Upper lobe of left lung (tissue), 6 donors: Measurements from ENCODE around the gene MPPED2. TPM values are rescaled to one million over a fixed set of nuclear protein-coding genes. Genes with fewer than 3 reads are reported as not detected.

Source experiments
- ATAC-seq, 2 donors: fragments of 200-7000 bp; cut with Tn5 transposase; one replicate each; pipeline ENCODE4 v1.9.1; 2022; ENCODE audit warnings: mild to moderate bottlenecking in 2 of 2, moderate library complexity in 2 of 2; ENCODE audit not compliant: low FRiP score in 2 of 2
- DNase-seq, 2 donors: peaks; one replicate each; pipeline ENCODE4 v3.0.0-alpha.2; 2019 to 2020
- H3K27ac ChIP-seq, 4 donors: fragments of 200-600 bp; sonication (generic); one replicate each; pipeline ENCODE4 v1.5.1; 2016 to 2019
- H3K27me3 ChIP-seq, 4 donors: fragments of 200-600 bp; sonication (generic); one replicate each; pipeline ENCODE4 v1.5.1; 2017 to 2019
- H3K36me3 ChIP-seq, 4 donors: fragments of 200-600 bp; sonication (generic); one replicate each; pipeline ENCODE4 v1.5.1; 2016 to 2019
- H3K4me1 ChIP-seq, 4 donors: fragments of 200-600 bp; sonication (generic); one replicate each; pipeline ENCODE4 v1.5.1; 2018 to 2019
- H3K4me3 ChIP-seq, 4 donors: fragments of 200-600 bp; sonication (generic); one replicate each; pipeline ENCODE4 v1.5.1; 2017 to 2019; ENCODE audit warnings: mild to moderate bottlenecking in 2 of 4, moderate library complexity in 1 of 4
- H3K9me3 ChIP-seq, 4 donors: fragments of 200-600 bp; sonication (generic); one replicate each; pipeline ENCODE4 v1.5.1; 2018 to 2019
- EP300 ChIP-seq, 4 donors: sonication (generic); formaldehyde crosslinking; IDR thresholded peaks; one replicate each; pipeline ENCODE4 v1.5.1; 2017; ENCODE audit warnings: antibody characterized with exemption in 4 of 4, control low read depth in 2 of 4
- POLR2A ChIP-seq, 4 donors: fragments of 450-650 bp; IDR thresholded peaks; one replicate each; pipeline ENCODE4 v1.5.1; 2016 to 2017; ENCODE audit warnings: antibody characterized with exemption in 4 of 4, mild to moderate bottlenecking in 2 of 4
- POLR2AphosphoS5 ChIP-seq, 2 donors: sonication (generic); formaldehyde crosslinking; IDR thresholded peaks; one replicate each; pipeline ENCODE4 v1.5.1; 2017; ENCODE audit warnings: antibody characterized with exemption in 2 of 2
- WGBS, 2 donors: methylation state at CpG; one replicate each; pipeline ENCODE4 v1.1.5; 2017 to 2018; 5-methylcytosine and 5-hydroxymethylcytosine counted together
- total RNA-seq, 6 donors: library from RNA; depleted of rRNA in 4 of 6; stranded (reverse); fragments of >200 nt in 4 of 6; gene quantifications; one replicate each; pipeline versions ENCODE4 v1.1.0 to v1.2.1, GENCODE V29; 2016 to 2021
- TF ChIP-seq, protein P1 (sequence below), 6 experiments: fragments of 450-650 bp in 4 of 6; fragments of 200-600 bp in 2 of 6; sonication (generic) in 2 of 6; IDR thresholded peaks; one replicate each; pipeline ENCODE4 v1.5.1; 2016 to 2019; ENCODE audit warnings: antibody characterized with exemption in 6 of 6
- donor health status: DM: no; HTN: no; CAD: no; lungs with moderate emphysema.
- donor health status: DM: no; HTN: yes; CAD: no; lungs with severe emphysema.

The MPPED2 gene
- total RNA-seq, 6 donors from 2014 or later = 0.20 to 3.8 (median 0.49) TPM; not detected in 1

DNA sequence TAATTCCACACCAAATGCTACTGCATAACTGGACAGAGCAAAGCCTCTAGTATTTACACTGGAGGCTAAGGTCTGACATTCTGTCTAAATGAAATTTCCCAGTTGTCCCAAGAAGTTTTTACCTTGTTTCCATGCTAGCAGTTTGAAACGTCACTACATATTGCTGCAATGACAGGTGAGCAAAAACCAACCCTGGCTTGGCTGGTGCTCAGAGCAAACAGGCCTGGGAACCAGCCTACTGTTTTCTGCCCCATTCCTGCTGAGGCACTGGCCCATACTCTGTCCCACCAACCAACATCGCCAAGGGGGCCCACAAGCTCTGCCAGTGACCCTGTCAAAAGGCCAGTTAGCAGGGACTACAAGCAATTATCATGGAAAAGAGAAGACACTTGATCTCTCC lies 131.1 kb downstream of the MPPED2 start:
- 90 to 92% methylated on average over 2 of the region's 2 CpGs for WGBS, 2 donors
- H3K27me3 ChIP-seq = no peaks in the 10 kb centered on the region
- TF ChIP-seq EP300 (IDR thresholded peaks at IDR 0.05) = no peak
- no peak for TF ChIP-seq POLR2A (IDR thresholded peaks at IDR 0.05)
- no peak for TF ChIP-seq POLR2AphosphoS5 (IDR thresholded peaks at IDR 0.05)
- TF ChIP-seq, protein P1, sequence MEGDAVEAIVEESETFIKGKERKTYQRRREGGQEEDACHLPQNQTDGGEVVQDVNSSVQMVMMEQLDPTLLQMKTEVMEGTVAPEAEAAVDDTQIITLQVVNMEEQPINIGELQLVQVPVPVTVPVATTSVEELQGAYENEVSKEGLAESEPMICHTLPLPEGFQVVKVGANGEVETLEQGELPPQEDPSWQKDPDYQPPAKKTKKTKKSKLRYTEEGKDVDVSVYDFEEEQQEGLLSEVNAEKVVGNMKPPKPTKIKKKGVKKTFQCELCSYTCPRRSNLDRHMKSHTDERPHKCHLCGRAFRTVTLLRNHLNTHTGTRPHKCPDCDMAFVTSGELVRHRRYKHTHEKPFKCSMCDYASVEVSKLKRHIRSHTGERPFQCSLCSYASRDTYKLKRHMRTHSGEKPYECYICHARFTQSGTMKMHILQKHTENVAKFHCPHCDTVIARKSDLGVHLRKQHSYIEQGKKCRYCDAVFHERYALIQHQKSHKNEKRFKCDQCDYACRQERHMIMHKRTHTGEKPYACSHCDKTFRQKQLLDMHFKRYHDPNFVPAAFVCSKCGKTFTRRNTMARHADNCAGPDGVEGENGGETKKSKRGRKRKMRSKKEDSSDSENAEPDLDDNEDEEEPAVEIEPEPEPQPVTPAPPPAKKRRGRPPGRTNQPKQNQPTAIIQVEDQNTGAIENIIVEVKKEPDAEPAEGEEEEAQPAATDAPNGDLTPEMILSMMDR (IDR thresholded peaks at IDR 0.05) = no peak
- peaks cover 0 to 12% (median 10%) of the 10 kb centered on the region in 4 donors for H3K4me1 ChIP-seq
- DNase-seq = no peak
- H3K27ac ChIP-seq = no peak overlapping the region
- H3K9me3 ChIP-seq = no peaks in the 10 kb centered on the region
- no peak for ATAC-seq
- no peak overlapping the region for H3K4me3 ChIP-seq
- H3K36me3 ChIP-seq = no peaks in the 10 kb centered on the region

- DNase-seq (no peak), ATAC-seq (no peak)
- TF ChIP-seq POLR2A (IDR thresholded peaks at IDR 0.05) (no peak), POLR2AphosphoS5 (IDR thresholded peaks at IDR 0.05) (no peak), EP300 (IDR thresholded peaks at IDR 0.05) (no peak)
- TF ChIP-seq, protein P1 (IDR thresholded peaks at IDR 0.05) = no peak
- Histone ChIP-seq H3K4me1 (peaks cover 0 to 12% (median 10%) of the 10 kb centered on the region in 4 donors), H3K9me3 (no peaks in the 10 kb centered on the region), H3K27ac (no peak overlapping the region), H3K4me3 (no peak overlapping the region), H3K36me3 (no peaks in the 10 kb centered on the region), H3K27me3 (no peaks in the 10 kb centered on the region)
- WGBS, 2 donors = 63 to 76% methylated on average over 2 of the region's 2 CpGs
Measured at GRCh38 chr11:30454541-30454940, 131.6 kb downstream of the MPPED2 start.

GRCh38 chr11:30454111-30454510 lies 132.0 kb downstream of the MPPED2 start:
- TF ChIP-seq POLR2AphosphoS5 (IDR thresholded peaks at IDR 0.05) (no peak), EP300 (IDR thresholded peaks at IDR 0.05) (no peak), POLR2A (IDR thresholded peaks at IDR 0.05) (no peak)
- TF ChIP-seq, protein P1 (IDR thresholded peaks at IDR 0.05) = no peak
- Histone ChIP-seq H3K9me3 (no peaks in the 10 kb centered on the region), H3K4me3 (no peak overlapping the region), H3K4me1 (peaks cover 0 to 12% (median 10%) of the 10 kb centered on the region in 4 donors), H3K27ac (no peak overlapping the region), H3K36me3 (no peaks in the 10 kb centered on the region), H3K27me3 (no peaks in the 10 kb centered on the region)
- WGBS, 2 donors = 42 to 55% methylated on average over 5 of the region's 5 CpGs
- no peak for DNase-seq
- ATAC-seq = no peak

- no peak for TF ChIP-seq EP300 (IDR thresholded peaks at IDR 0.05)
- TF ChIP-seq, protein P1 (IDR thresholded peaks at IDR 0.05) = no peak
- TF ChIP-seq POLR2A (IDR thresholded peaks at IDR 0.05) = no peak
- TF ChIP-seq POLR2AphosphoS5 (IDR thresholded peaks at IDR 0.05) = no peak
- Histone ChIP-seq H3K4me3 (no peak overlapping the region), H3K9me3 (no peaks in the 10 kb centered on the region), H3K27ac (no peak overlapping the region), H3K4me1 (peaks cover 0 to 12% (median 10%) of the 10 kb centered on the region in 4 donors), H3K27me3 (no peaks in the 10 kb centered on the region), H3K36me3 (no peaks in the 10 kb centered on the region)
- no peak for ATAC-seq
- WGBS, 2 donors = 82 to 100% methylated on average over 1 of the region's 1 CpG
- no peak for DNase-seq
Measured at GRCh38 chr11:30453705-30454104, 132.4 kb downstream of the MPPED2 start.

DNA sequence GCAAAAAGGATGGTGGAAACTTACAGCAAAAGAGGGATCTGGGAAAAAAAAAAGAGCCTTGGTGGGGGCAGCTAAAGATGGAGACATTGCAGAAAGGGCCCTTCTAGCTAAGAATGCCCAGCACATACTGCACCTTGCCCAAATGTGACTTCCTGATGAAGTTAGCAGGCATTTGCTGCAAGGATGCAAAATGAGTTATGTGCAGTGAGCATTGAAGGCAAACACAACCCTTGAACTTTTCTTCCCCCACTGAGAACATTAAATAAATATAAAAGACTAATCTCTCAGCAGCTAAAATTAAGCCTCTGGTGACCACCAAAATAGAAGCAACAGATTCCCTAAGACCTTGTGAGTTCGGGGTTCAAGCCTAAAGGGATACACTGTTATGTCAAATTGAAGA lies 133.3 kb downstream of the MPPED2 start:
- TF ChIP-seq POLR2AphosphoS5 (IDR thresholded peaks at IDR 0.05) = no peak
- TF ChIP-seq, protein P1 (IDR thresholded peaks at IDR 0.05) = no peak
- no peak for TF ChIP-seq POLR2A (IDR thresholded peaks at IDR 0.05)
- TF ChIP-seq EP300 (IDR thresholded peaks at IDR 0.05) = no peak
- H3K36me3 ChIP-seq = no peaks in the 10 kb centered on the region
- H3K9me3 ChIP-seq = no peaks in the 10 kb centered on the region
- no peak overlapping the region for H3K27ac ChIP-seq
- ATAC-seq (no peak), DNase-seq (no peak)
- H3K27me3 ChIP-seq = no peaks in the 10 kb centered on the region
- 74 to 94% methylated on average over 1 of the region's 1 CpG for WGBS, 2 donors
- no peak overlapping the region for H3K4me3 ChIP-seq
- H3K4me1 ChIP-seq = peaks cover 0 to 12% (median 10%) of the 10 kb centered on the region in 4 donors
